Measurements from ENCODE around the gene ASCC1.

DNA sequence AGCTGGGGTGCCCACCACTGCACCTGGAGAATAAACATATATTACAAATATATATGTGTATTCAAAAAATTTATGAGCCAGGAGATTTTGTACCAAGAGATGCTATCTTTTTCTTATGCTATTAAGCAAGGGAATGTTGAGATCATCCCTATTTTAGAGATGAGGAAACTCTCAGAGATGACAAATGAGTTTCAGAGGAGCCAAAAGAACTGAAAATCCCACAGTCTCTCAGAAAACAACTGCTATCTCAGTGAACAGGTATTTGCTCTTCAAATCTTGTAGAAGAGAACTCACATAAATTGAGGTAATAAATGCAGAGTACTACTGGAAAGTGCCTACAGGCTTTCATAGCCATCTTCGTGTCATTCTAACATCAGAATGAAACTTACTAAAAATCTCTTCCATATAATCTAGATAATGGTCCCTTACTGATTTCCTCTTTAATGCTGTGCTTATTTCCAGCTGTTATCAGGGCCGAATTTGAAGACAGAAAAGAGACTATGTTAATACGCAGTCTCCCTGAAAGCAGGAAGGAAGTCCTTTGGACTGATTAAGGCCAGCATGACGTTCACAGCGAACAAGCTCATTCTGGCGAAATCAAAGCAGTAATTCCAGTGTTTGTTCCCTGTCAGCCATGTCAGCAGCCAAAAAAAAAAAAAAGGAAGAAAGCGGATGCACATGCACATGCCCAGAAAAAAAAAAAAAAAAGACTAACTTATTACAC, 29.7 kb downstream of the ASCC1 start:
- no peak for TF ChIP-seq EZH2 (IDR thresholded peaks at IDR 0.05; ENCODE audit: insufficient read depth, low read length)
- TF ChIP-seq, protein P1, sequence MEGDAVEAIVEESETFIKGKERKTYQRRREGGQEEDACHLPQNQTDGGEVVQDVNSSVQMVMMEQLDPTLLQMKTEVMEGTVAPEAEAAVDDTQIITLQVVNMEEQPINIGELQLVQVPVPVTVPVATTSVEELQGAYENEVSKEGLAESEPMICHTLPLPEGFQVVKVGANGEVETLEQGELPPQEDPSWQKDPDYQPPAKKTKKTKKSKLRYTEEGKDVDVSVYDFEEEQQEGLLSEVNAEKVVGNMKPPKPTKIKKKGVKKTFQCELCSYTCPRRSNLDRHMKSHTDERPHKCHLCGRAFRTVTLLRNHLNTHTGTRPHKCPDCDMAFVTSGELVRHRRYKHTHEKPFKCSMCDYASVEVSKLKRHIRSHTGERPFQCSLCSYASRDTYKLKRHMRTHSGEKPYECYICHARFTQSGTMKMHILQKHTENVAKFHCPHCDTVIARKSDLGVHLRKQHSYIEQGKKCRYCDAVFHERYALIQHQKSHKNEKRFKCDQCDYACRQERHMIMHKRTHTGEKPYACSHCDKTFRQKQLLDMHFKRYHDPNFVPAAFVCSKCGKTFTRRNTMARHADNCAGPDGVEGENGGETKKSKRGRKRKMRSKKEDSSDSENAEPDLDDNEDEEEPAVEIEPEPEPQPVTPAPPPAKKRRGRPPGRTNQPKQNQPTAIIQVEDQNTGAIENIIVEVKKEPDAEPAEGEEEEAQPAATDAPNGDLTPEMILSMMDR (IDR thresholded peaks at IDR 0.05; ENCODE audit: insufficient read depth, low read depth, low read length): no peak
